HG03108 (cell line): Measurements from ENCODE around the gene SSX2IP.
"Not testable (repeated sequence)": the region's sequence is repeated elsewhere in the genome, so short reads cannot be mapped to it uniquely, and the experiment has no call there.

Experiments
- ATAC-seq: cut with Tn5 transposase; IDR thresholded peaks from one replicate; pipeline ENCODE4 v1.9.1; 2021; ENCODE audit warnings: moderate library complexity; ENCODE audit not compliant: unreplicated experiment

The SSX2IP gene

DNA sequence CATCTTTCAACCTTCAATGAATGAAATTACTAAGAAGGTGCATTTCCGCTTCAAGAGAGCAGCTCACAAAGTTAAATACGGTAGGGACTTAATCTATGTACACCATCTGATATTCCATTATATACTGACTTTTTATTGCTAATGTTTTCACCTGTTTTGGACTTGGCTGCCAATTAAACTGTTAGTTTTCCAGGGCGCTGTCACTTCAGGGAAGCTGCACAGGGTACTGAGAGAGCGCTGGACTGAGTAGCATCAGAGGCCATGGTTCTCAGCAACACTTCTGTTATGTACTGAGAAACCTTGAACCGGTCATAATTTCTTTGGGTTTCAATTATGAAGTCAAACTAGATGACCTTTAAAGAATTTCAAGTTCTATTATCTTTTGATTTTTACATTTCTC is 8.2 kb downstream of the SSX2IP start:
- no peak for ATAC-seq

- ATAC-seq: no peak
Measured at GRCh38 chr1:84677415-84678099, 12.7 kb downstream of the SSX2IP start.

GRCh38 chr1:84675631-84676030 is 14.6 kb downstream of the SSX2IP start:
- no peak for ATAC-seq

GRCh38 chr1:84675106-84675505 is 15.2 kb downstream of the SSX2IP start:
- ATAC-seq: no peak

DNA sequence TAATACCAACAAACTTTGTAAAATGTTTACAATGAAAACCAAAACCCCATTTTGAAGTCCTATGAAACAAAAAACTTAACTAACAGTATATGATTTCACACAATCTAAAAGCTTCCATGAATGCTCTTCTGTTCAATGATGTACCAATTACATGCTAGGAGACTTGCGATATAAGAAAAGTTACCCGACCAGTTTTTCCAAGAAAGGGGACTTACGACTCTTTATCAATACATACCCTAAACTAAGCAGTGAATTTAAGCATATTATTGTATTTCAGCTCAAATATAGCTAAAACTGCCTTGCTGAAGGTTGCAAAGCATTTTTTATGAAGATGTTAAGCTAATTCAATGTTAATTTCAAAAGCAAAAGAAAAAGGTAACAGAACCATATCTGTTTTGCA is 15.6 kb downstream of the SSX2IP start:
- ATAC-seq: no peak

- ATAC-seq: no peak
Measured at GRCh38 chr1:84674021-84674420, 16.2 kb downstream of the SSX2IP start.

DNA sequence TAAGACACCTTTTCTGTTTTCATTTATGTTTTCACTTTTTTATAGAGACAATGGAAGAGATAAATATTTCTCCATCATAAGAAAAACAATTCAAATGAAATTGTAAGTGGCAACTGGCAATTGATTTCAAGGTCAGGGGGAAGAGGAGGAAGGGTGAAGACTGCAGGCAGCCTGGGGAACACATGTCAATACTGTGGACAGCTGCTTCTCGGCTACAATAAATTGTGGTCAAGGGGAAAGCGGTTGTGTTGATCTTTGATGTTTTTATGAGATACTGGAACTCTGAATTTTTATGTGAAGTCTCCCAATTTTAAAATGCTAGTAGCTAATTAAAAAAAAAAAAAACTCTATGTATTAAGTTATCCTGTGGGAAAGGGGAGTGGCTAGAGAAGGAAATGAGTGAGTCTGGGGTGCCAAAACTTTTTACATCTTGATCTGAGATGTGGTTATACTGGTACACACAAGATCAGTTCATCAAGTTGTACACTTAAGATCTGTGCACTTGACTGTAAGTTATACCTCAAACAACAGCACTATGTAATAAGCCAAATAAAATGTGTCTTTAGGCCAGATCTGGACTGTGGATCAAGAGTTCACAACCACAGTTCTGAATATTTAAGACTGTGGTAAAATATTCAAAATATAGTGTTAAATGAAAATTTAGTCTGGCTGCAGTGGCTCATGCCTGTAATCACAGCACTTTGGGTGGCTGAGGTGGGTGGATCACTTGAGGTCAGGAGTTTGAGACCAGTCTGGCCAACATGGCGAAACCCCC is 18.0 kb downstream of the SSX2IP start:
- ATAC-seq: no peak

DNA sequence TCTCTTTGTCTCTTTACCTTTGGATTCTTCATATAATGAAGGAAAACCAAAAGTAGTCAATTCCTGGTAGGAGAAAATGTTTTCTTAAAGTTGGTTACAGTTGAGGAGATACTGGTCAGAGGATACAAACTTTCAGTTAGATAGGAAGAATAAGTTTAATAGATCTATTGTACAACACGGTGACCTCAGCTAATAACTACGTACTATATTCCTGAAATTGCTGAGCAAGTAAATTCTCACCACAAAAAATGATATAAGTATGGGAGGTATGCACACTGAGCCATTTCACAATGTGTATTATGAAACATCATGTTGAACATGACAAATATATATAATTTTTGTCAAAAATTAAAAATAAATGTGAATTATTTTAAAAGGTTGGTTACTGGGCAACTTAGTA is 20.4 kb downstream of the SSX2IP start:
- ATAC-seq: no peak

DNA sequence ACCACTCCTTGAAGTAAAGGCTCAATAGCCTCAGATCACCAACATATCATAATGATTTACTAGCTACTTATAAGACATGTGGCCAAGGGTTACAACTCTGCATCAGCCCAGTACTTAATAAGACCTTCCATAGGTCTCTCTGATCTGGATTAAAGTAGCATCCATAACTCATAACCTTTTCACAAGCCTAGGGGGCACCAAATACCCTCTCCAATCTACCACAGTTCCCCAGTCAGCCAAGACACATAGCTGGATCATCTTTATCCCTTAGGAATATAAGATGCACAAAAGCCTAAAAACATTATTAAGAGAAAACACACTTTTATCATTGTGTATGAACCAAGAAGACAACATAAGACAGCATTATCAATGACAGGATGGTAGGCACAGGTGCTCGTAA is 22.1 kb downstream of the SSX2IP start:
- no peak for ATAC-seq

DNA sequence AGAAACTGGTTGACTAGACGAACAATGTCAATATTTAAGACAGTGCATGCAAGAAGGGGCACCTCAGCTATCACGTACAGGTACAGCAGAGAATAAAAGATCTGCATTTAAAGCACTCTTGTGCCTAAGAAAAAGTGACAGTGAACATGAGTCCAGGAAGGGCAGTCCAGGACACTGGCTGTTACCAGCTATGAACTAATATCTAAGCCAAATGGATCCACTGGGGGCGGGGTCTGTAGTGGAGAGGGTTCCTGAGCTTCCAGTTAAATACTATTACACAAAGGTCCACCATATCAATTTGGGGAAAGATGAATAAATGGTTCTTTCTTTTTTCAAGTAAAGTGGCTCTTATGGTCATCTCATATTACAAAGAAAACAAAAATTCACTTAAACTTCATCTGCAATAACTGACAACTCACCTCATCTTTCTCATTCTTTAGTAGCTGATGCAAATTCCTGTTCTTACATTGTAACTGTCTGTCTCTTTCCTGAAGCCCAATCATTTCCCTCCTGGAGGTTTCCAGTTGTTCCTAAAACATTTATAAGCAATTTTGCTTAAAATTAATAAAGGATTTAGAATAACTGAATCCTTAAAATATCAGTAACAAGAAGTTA is 24.5 kb downstream of the SSX2IP start:
- ATAC-seq: no peak

DNA sequence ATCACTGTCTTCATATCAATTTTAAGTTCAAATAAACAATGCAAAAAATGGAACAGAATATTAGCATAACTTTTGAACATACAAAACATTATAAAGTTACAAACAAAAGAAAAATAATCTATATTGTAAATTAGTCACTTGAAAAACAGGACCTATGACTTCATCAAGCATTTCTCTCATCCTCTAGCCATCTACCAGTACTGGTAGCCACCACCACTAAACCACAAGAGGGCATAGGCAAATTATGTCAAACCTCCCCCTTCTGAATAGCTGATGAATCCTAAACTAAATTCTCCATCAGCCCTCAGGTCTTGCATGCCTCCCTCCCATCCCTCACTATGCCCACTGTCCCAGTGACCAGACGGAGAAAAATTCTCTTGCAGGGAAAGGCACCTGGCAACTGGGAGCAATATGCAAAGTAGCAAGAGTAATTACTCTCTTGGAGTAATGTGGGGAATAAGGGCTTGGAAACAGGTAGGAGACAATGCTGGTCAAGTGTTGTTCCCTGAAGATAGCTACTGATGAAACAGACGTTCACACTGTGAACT is 37.1 kb downstream of the SSX2IP start:
- no peak for ATAC-seq

- no peak for ATAC-seq
Measured at GRCh38 chr1:84644472-84644871, 45.8 kb downstream of the SSX2IP start.

GRCh38 chr1:84643183-84643582 is 47.1 kb downstream of the SSX2IP start:
- no peak for ATAC-seq

GRCh38 chr1:84642774-84643173 is 47.5 kb downstream of the SSX2IP start:
- ATAC-seq: no peak

GRCh38 chr1:84639731-84640130 is 50.5 kb downstream of the SSX2IP start:
- not testable (repeated sequence) for ATAC-seq

DNA sequence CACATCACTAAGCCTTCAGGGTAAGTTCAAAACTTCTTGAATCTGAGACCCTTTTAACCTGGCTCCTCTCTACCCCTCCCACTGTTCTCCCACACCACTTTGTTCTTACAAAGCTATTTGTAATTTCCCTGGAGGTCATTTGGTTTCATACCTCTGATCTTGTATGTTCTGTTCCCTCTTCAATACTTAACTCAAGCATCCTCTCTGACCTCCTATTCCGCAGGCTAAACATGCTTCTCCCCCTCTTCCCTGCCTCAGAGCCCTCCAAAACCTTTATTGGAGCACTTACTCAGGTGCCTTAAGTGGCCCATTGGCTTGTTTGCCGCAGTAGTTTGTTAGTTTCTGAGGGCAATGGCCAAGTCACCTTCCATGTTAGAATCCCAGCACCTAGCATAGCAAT is 54.8 kb downstream of the SSX2IP start:
- no peak for ATAC-seq

GRCh38 chr1:84634536-84635205 is 55.6 kb downstream of the SSX2IP start:
- no peak for ATAC-seq

DNA sequence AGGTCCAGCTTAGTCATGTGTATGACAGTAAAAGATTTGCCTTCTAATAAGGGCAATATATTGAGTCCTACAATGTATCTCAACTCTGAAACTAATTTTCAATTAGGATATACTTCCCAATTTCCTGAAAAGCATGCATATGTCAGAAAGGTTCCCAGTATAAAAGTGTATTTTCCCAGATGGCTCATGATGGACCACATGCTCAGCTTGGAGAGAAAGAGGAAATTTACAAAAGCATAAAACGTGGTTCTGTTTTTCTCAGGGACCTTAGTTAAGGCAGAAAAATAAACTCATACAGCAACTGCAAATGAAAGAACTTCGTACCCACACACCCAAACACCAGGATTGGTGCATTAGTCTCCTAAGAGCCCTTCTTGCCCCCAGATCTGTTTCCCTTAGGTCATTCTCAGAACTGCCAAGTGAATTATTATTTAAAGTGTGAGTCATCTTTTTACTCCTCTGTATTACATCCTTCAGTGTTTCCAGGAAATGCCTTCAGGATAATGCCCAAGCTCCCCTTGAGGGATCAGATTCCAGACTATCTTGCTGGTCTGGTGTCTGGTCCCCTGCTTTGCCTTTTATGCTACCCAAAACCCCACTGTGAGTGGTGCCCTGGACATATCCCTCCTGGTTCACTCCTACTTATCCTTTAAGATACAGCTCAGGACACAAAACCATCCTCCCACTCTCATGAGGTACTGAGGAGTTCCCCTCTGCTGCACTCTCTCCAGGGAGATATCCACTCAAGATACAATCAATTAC is 57.4 kb downstream of the SSX2IP start:
- no peak for ATAC-seq

- ATAC-seq: no peak
Measured at GRCh38 chr1:84632137-84632536, 58.1 kb downstream of the SSX2IP start.

- no peak for ATAC-seq
Measured at GRCh38 chr1:84624876-84625275, 65.4 kb downstream of the SSX2IP start.

- no peak for ATAC-seq
Measured at GRCh38 chr1:84621553-84621952, 68.7 kb downstream of the SSX2IP start.
